Measurements from ENCODE around the gene ZMIZ1.

ZMIZ1 gene

GRCh38 chr10:79285315-79286197 is 216.8 kb downstream of the ZMIZ1 start:
- DNase-seq (ENCODE audit: low read depth in 2 of 2): no peak

GRCh38 chr10:79286318-79286951 is 217.7 kb downstream of the ZMIZ1 start:
- peak; percentile 75 to 87 for DNase-seq (ENCODE audit: low read depth in 2 of 2)

DNA sequence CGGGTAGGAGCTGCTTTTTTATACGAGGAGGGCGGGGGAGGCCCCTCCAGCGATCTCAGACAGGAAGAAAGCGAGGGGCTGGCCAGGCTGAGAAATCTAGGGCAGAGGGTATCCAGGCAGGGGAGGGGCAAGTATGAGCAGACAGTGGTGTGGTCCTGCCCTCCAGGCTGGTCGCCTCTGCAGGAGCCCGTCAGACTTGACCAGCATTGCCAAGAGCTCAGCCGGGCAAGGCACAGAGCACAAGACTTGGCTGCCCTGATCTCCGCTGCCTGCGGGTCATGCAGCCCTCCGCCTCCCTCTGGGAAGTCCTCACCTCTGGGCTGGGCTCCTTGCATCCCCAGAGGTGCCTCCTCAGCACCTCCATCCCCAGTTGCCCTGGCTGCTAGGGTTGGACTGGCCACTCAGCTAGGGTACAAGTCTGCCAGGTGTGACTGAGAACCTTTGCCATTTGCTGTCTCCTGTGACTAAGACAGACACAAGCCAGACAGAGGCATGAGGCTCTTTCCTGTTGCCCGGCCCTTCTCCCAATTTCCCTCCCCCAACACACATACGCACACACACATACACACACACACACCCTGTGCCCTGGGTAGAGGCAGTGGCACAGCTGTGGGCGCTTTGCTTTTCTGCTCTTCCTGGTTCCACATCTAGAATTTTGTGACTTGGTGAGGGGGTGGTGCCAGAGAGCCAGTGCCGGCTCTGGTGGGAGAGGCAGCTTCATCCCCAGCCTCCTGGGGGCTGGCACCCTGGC is 219.4 kb downstream of the ZMIZ1 start:
- no peak for DNase-seq (ENCODE audit: low read depth in 2 of 2)

DNA sequence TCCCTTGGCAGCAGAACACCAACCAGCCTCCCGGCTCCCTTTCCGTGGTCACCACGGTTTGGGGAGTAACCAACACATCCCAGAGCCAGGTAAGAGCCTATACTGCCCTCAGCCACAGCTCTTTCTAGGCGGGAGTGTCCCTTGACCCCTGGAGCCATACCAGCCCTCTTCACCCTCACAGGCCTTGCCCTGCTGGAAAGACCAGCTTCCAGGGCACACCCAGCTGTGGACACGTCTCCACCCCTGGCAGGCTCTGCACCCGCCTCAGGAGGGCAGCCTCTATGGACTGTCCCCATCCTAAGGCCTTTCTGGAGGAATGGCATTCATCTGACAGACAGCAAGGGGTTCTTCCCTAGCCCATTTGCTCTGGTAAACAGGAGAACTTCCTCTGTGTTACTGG is 221.0 kb downstream of the ZMIZ1 start:
- DNase-seq (ENCODE audit: low read depth in 2 of 2): no peak

DNA sequence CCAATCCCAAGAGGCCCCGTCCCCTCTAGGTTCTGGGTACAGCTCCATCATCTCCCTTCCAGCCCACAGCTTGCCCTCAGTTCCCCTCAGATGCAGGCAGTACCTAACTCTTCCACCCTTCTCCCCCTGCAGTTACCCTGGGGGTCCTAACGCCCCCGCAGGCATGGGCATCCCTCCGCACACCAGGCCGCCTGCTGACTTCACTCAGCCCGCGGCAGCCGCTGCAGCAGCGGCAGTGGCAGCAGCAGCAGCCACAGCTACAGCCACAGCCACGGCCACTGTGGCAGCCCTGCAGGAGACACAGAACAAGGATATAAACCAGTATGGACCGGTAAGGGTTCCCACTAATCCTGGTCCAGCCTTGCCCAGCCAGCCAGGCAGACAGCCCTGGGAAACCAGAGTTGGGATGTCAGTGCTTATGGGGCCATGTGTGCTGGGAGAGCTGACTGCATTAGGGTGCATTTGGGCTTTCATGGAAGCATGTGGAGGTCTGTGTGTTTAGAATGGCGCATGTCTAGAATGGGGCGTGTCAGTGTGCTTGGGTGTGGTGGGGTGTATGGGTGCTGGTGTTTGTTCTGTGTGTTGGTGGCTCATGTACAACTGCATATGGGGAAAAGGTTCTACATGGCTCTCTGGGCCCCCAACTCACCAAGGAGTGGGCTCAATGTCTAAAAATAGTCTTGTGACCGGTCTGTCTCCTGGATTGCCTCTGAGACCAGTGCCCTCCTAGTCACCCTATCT is 223.4 kb downstream of the ZMIZ1 start:
- no peak for DNase-seq (ENCODE audit: low read depth in 2 of 2)

DNA sequence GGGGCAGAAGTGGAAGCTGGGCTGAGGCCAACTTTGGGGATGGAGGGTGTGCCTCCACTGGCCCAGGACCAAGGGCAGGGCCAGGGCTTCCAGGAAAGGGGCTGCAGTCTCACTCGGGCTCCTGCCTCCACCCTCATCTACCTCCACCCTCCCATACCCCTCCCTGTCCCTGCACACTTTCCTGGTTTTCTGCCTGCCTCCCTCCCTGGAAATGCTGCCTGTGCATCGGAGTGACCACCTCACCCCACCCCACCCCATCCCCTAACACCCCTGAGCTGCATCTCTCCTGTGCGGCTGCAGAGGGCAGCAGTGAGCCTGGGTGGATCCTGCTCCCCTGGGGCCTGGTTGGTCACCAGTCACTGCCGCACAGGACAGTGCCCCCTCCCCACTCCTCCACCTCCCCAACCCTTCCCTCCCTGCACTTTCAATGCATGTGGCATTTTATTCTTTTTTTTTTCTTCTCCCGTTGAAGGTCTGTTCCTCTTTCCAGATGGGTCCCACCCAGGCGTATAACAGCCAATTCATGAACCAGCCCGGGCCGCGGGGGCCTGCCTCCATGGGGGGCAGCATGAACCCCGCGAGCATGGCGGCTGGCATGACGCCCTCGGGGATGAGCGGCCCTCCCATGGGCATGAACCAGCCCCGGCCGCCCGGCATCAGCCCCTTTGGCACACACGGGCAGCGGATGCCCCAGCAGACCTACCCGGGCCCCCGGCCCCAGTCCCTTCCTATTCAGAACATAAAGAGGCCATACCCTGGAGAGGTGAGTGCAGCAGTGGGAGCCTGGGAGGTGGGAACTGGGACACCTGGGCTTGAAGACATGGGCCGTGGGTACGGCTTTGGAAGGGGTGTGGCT is 224.4 kb downstream of the ZMIZ1 start:
- DNase-seq (ENCODE audit: low read depth in 2 of 2): no peak

DNA sequence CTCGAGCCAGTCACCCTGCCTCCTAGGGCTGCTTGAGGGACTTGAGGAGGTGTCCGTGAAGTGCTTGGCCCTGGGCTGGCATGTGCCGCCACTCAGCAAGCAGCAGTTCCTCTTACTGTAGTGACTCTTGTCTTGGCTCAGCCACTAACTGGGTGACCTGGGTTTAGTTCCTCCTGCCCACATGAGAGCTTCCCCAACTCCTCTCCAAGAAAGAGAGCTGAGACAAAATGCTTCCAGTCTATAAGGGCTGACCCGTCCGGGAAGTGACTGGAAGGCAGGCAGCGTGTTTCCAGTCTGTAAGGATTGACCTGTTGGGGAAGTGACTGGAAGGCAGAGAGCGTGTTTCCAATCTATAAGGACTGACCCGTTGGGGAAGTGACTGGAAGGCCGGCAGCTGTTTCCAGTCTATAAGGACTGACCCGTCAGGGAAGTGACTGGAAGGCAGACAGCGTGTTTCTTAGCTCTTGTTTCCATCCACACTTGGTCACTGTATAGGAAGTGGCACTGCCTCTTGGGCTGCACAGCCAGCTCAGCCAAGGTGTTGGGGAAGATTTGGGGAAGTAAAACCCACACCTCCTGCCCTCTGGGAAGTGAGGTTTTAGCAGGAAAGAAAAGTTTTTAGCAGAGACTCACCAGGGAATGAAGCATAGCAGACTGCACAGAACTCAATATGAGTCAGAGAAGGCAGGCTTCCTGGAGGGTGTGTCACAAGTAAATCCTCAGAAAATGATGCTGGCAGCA is 225.2 kb downstream of the ZMIZ1 start:
- no peak for DNase-seq (ENCODE audit: low read depth in 2 of 2)

DNA sequence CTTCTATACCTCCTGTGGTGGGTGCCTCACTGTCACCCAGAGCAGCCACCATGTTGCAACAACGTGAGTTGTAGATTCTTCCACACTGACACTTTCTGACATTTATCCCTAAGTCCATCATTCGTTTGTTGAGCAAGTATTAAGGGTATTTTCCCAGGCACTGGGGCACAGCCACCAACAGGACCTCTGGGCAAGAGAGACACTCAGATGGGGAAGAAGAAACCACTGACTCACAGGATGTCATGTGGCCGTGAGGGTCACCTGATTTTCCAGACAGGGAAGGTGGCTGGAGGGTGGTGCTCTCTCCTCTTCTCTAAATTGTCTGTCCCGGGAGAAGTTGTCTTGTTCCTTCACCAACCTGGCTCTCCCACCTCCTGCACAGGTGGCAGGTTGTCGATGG is 226.8 kb downstream of the ZMIZ1 start:
- no peak for DNase-seq (ENCODE audit: low read depth in 2 of 2)

DNA sequence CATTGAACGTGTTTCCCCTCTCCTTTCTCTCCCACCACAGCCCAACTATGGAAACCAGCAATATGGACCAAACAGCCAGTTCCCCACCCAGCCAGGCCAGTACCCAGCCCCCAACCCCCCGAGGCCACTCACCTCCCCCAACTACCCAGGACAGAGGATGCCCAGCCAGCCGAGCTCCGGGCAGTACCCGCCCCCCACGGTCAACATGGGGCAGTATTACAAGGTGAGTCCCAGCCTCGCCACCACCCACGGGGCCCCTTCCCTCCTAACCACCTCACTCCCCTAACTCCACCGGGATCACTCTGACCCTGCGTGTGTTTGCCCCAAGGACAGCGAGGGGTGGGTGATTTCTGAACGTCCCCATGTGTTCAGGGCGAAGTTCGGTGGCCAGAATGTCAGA is 227.7 kb downstream of the ZMIZ1 start:
- DNase-seq (ENCODE audit: low read depth in 2 of 2): no peak

DNA sequence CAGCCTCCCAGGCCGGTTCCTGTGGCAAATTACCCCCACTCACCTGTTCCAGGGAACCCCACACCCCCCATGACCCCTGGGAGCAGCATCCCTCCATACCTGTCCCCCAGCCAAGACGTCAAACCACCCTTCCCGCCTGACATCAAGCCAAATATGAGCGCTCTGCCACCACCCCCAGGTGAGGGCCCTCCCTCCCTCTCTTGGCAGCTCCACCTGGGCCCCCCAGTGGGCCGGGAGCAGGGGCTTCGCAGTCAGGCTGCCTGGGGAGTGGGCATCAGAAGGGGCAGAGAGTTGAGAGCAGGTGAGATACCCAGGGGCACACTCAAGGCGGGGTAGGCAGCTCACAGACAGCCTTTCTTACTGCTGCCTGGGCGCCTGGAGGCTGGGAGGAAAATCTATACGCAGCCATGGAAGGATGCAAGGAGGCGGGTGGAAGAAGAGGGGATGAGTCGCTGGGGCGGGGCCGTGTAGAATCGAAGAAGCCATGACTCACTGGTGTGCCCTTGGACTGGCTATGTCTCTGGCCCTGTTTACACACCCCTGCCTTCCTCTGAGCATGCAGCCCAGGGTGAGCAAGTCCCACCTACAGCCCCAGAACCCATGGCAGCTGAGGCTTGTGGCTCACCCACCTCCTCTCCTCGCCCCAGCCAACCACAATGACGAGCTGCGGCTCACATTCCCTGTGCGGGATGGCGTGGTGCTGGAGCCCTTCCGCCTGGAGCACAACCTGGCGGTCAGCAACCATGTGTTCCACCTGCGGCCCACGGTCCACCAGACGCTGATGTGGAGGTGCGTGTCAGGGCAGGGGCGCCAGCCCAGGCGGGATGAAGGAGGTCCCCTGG is 229.9 kb downstream of the ZMIZ1 start:
- DNase-seq (ENCODE audit: low read depth in 2 of 2): peak in 1 of 2 donors; percentile 36

DNA sequence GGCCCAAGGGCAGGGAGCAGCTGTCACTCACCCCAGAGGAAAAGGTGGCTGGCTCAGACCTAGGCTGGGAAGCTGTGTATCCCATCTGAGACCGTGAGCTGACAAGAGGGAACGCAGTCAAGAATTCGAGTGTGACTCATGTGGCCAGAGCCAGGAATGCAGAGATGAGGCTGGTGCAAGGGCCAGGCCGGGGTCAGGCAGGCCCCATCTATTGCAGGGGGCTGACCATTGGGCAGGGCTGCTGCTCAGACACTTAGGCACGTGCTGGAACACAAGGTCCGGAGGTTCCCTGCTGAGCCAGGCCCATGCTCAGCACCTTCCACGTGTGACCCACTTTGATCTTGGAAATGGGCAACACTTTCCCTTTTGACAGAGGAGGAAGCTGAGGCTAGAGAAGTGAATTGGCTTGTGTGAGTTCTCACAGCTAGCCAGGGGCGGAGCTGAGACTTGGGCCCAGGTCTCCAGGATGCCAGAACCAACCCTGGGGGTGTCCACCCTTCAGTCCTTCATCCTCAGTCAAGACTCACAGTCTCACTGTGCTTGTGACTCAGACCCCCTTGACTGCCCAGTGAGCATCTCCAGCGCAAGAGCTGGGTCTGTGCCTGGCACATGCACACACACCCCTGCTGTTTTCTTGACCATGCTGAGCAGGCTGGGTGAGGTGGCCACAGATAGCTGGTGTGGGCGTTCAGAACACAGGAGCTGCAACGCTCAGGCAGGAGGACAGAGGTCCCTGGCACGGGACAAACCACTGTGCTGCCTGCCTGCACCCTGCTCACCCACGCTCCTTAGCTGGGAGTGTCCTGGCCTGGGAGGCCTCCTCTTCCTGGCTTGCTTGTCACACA is 230.9 kb downstream of the ZMIZ1 start:
- DNase-seq (ENCODE audit: low read depth in 2 of 2): no peak

DNA sequence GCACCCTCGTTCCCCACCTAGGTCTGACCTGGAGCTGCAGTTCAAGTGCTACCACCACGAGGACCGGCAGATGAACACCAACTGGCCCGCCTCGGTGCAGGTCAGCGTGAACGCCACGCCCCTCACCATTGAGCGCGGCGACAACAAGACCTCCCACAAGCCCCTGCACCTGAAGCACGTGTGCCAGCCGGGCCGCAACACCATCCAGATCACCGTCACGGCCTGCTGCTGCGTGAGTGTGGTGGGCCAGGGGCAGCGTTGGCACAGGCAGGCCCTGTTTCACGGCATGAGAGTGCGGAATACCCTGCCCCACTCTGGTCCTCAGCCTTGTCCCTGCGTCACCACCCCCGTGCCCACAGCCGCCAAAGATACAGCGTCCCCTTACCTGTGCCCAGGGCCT is 231.9 kb downstream of the ZMIZ1 start:
- no peak for DNase-seq (ENCODE audit: low read depth in 2 of 2)

- DNase-seq (ENCODE audit: low read depth in 2 of 2): no peak
Observed at GRCh38 chr10:79301754-79302530, 233.2 kb downstream of the ZMIZ1 start.

- no peak for DNase-seq (ENCODE audit: low read depth in 2 of 2)
Observed at GRCh38 chr10:79303631-79304478, 235.1 kb downstream of the ZMIZ1 start.

- no peak for DNase-seq (ENCODE audit: low read depth in 2 of 2)
Observed at GRCh38 chr10:79304479-79305087, 235.8 kb downstream of the ZMIZ1 start.

- DNase-seq (ENCODE audit: low read depth in 2 of 2): no peak
Observed at GRCh38 chr10:79305515-79305914, 236.7 kb downstream of the ZMIZ1 start.
